ENCODE results near the gene RNF5.

DNA sequence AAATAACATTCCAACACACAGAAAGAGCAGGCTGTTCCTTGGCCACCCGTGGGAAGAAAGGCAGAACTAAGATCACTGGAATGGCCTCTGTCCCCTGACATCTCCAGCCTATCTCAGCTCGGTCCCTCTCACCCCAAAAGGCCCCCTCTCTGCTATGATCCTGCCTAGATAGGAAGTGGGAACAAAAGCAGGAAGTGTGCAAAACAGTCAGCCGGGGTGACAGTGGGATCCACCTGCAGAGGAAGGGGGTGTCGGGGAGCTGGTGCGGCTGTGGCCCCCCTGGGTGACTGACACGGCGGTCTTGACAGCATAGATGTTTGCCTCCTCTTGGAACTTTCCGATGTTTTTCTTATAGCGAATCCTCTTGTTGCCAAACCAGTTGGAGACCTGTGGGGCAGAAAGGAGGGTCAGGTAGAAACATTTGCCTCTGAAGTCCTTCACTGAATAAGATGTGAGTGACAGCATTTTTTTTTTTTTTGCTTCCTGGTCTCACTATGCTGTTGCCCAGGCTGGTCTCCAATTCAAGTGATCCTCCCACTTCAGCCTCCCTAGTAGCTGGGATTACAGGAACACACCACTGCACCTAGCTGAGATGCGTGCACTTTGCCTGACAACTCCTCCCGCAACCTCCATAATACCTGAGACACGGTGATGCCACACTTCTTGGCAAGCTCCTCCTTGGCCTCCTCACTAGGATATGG lies 9.0 kb downstream of the RNF5 start:
- TF ChIP-seq, protein P1, sequence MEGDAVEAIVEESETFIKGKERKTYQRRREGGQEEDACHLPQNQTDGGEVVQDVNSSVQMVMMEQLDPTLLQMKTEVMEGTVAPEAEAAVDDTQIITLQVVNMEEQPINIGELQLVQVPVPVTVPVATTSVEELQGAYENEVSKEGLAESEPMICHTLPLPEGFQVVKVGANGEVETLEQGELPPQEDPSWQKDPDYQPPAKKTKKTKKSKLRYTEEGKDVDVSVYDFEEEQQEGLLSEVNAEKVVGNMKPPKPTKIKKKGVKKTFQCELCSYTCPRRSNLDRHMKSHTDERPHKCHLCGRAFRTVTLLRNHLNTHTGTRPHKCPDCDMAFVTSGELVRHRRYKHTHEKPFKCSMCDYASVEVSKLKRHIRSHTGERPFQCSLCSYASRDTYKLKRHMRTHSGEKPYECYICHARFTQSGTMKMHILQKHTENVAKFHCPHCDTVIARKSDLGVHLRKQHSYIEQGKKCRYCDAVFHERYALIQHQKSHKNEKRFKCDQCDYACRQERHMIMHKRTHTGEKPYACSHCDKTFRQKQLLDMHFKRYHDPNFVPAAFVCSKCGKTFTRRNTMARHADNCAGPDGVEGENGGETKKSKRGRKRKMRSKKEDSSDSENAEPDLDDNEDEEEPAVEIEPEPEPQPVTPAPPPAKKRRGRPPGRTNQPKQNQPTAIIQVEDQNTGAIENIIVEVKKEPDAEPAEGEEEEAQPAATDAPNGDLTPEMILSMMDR (IDR thresholded peaks at IDR 0.05): no peak
- no peak for TF ChIP-seq POLR2A (IDR thresholded peaks at IDR 0.05)
